Stomach smooth muscle (tissue), 2 donors: ENCODE results near the gene SLC8A1.
A peak's percentile ranks its signal among the peaks of the same experiment; 100 is the strongest.

Experiments
- H3K27ac ChIP-seq: one replicate; pipeline ENCODE4 v1.7.0; 2013; ENCODE audit warnings: mild to moderate bottlenecking, low read length, inconsistent platforms
- H3K27me3 ChIP-seq, 2 donors: one replicate each; pipeline ENCODE4 v1.7.0; 2013; ENCODE audit warnings: low read length in 2 of 2; ENCODE audit not compliant: insufficient read depth in 2 of 2, control insufficient read depth in 1 of 2
- H3K36me3 ChIP-seq, 2 donors: one replicate each; pipeline ENCODE4 v1.7.0; 2013; ENCODE audit warnings: low read length in 2 of 2; ENCODE audit not compliant: control insufficient read depth in 2 of 2, insufficient read depth in 2 of 2
- H3K4me1 ChIP-seq: one replicate; pipeline ENCODE4 v1.7.0; 2013; ENCODE audit warnings: low read length; ENCODE audit not compliant: control insufficient read depth, insufficient read depth
- H3K4me3 ChIP-seq, 2 donors: one replicate each; pipeline ENCODE4 v1.7.0; 2013; ENCODE audit warnings: low read length in 2 of 2
- H3K9ac ChIP-seq, 2 donors: one replicate each; pipeline ENCODE4 v1.7.0; 2013; ENCODE audit warnings: low read length in 2 of 2, mild to moderate bottlenecking in 1 of 2
- H3K9me3 ChIP-seq, 2 donors: one replicate each; pipeline ENCODE4 v1.7.0; 2013; ENCODE audit warnings: low read length in 2 of 2; ENCODE audit not compliant: control insufficient read depth in 2 of 2
- donor health status: healthy.
- donor health status: Pancreatic carcinoma.

SLC8A1 gene

GRCh38 chr2:40458271-40458794 lies 6.4 kb upstream of the SLC8A1 start:
- Histone ChIP-seq H3K4me3 (peak overlapping the region; percentile 5 to 9), H3K27ac (no peak overlapping the region), H3K27me3 (no peaks in the 10 kb centered on the region), H3K36me3 (no peaks in the 10 kb centered on the region), H3K9ac (peak overlapping the region in 1 of 2 donors; percentile 15), H3K4me1 (peaks cover 4% of the 10 kb centered on the region), H3K9me3 (no peaks in the 10 kb centered on the region)

- peak overlapping the region in 1 of 2 donors; percentile 9 for H3K4me3 ChIP-seq
- H3K9me3 ChIP-seq: no peaks in the 10 kb centered on the region
- peak overlapping the region in 1 of 2 donors; percentile 15 for H3K9ac ChIP-seq
- peaks cover 9% of the 10 kb centered on the region for H3K4me1 ChIP-seq
- no peaks in the 10 kb centered on the region for H3K36me3 ChIP-seq
- no peak overlapping the region for H3K27ac ChIP-seq
- no peaks in the 10 kb centered on the region for H3K27me3 ChIP-seq
These were observed 5.9 kb upstream of the SLC8A1 start for GRCh38 chr2:40457837-40458236.

GRCh38 chr2:40457366-40457765 lies 5.5 kb upstream of the SLC8A1 start:
- Histone ChIP-seq H3K27me3 (no peaks in the 10 kb centered on the region), H3K4me1 (peaks cover 14% of the 10 kb centered on the region), H3K9me3 (no peaks in the 10 kb centered on the region), H3K4me3 (no peak overlapping the region), H3K9ac (no peak overlapping the region), H3K27ac (no peak overlapping the region), H3K36me3 (no peaks in the 10 kb centered on the region)

GRCh38 chr2:40456926-40457325 lies 5.0 kb upstream of the SLC8A1 start:
- Histone ChIP-seq H3K4me1 (peaks cover 15% of the 10 kb centered on the region), H3K4me3 (no peak overlapping the region), H3K27me3 (no peaks in the 10 kb centered on the region), H3K9ac (no peak overlapping the region), H3K9me3 (no peaks in the 10 kb centered on the region), H3K27ac (no peak overlapping the region), H3K36me3 (no peaks in the 10 kb centered on the region)

GRCh38 chr2:40455661-40456060 lies 3.8 kb upstream of the SLC8A1 start:
- Histone ChIP-seq H3K4me3 (no peak overlapping the region), H3K36me3 (no peaks in the 10 kb centered on the region), H3K27ac (peak overlapping the region; percentile 37), H3K9ac (no peak overlapping the region), H3K4me1 (peaks cover 17% of the 10 kb centered on the region), H3K9me3 (no peaks in the 10 kb centered on the region), H3K27me3 (no peaks in the 10 kb centered on the region)

- no peak overlapping the region for H3K4me3 ChIP-seq
- H3K4me1 ChIP-seq: peaks cover 21% of the 10 kb centered on the region
- H3K9me3 ChIP-seq: no peaks in the 10 kb centered on the region
- no peak overlapping the region for H3K9ac ChIP-seq
- peak overlapping the region; percentile 82 for H3K27ac ChIP-seq
- H3K27me3 ChIP-seq: no peaks in the 10 kb centered on the region
- no peaks in the 10 kb centered on the region for H3K36me3 ChIP-seq
These were observed 2.4 kb upstream of the SLC8A1 start for GRCh38 chr2:40454321-40454720.

GRCh38 chr2:40452786-40453185 lies 896 bp upstream of the SLC8A1 start:
- Histone ChIP-seq H3K27me3 (no peaks in the 10 kb centered on the region), H3K36me3 (no peaks in the 10 kb centered on the region), H3K27ac (peak overlapping the region; percentile 82), H3K9me3 (no peaks in the 10 kb centered on the region), H3K4me1 (peaks cover 23% of the 10 kb centered on the region), H3K9ac (peak overlapping the region; percentile 42 to 76), H3K4me3 (peak overlapping the region; percentile 65 to 91)

GRCh38 chr2:40450796-40451430 lies 977 bp downstream of the SLC8A1 start:
- peak overlapping the region; percentile 77 for H3K27ac ChIP-seq
- no peaks in the 10 kb centered on the region for H3K9me3 ChIP-seq
- H3K9ac ChIP-seq: peak overlapping the region; percentile 71 to 74
- peak overlapping the region; percentile 83 to 91 for H3K4me3 ChIP-seq
- H3K27me3 ChIP-seq: no peaks in the 10 kb centered on the region
- H3K4me1 ChIP-seq: peaks cover 23% of the 10 kb centered on the region
- peaks cover 1 to 2% of the 10 kb centered on the region in 2 donors for H3K36me3 ChIP-seq

- Histone ChIP-seq H3K27me3 (no peaks in the 10 kb centered on the region), H3K9ac (peak overlapping the region; percentile 64 to 71), H3K4me3 (peak overlapping the region; percentile 83 to 91), H3K36me3 (peaks cover 2 to 7% of the 10 kb centered on the region in 2 donors), H3K27ac (peak overlapping the region; percentile 77), H3K9me3 (no peaks in the 10 kb centered on the region), H3K4me1 (peaks cover 23% of the 10 kb centered on the region)
These were observed 1.7 kb downstream of the SLC8A1 start for GRCh38 chr2:40450066-40450795.

- Histone ChIP-seq H3K27ac (peak overlapping the region; percentile 26), H3K27me3 (no peaks in the 10 kb centered on the region), H3K4me1 (peaks cover 23% of the 10 kb centered on the region), H3K9me3 (no peaks in the 10 kb centered on the region), H3K9ac (no peak overlapping the region), H3K36me3 (peaks cover 2 to 7% of the 10 kb centered on the region in 2 donors), H3K4me3 (no peak overlapping the region)
These were observed 3.3 kb downstream of the SLC8A1 start for GRCh38 chr2:40448476-40449079.
